Measurements from ENCODE around the gene CTDSP1.

Gene CTDSP1

GRCh38 chr2:218427741-218428140 lies 28.1 kb downstream of the CTDSP1 start:
- no peak for DNase-seq (ENCODE audit: low read depth)

GRCh38 chr2:218428846-218429558 lies 29.3 kb downstream of the CTDSP1 start:
- no peak for DNase-seq (ENCODE audit: low read depth)

- no peak for DNase-seq (ENCODE audit: low read depth)
These were observed 30.4 kb downstream of the CTDSP1 start for GRCh38 chr2:218429911-218430692.

GRCh38 chr2:218430721-218431120 lies 31.1 kb downstream of the CTDSP1 start:
- no peak for DNase-seq (ENCODE audit: low read depth)

- DNase-seq (ENCODE audit: low read depth): no peak
These were observed 32.2 kb downstream of the CTDSP1 start for GRCh38 chr2:218431878-218432277.

GRCh38 chr2:218432676-218433365 lies 33.2 kb downstream of the CTDSP1 start:
- DNase-seq (ENCODE audit: low read depth): no peak

GRCh38 chr2:218434456-218434855 lies 34.8 kb downstream of the CTDSP1 start:
- DNase-seq (ENCODE audit: low read depth): no peak

GRCh38 chr2:218435003-218435982 lies 35.6 kb downstream of the CTDSP1 start:
- DNase-seq (ENCODE audit: low read depth): no peak

- DNase-seq (ENCODE audit: low read depth): no peak
These were observed 37.3 kb downstream of the CTDSP1 start for GRCh38 chr2:218436992-218437391.

- DNase-seq (ENCODE audit: low read depth): no peak
These were observed 38.3 kb downstream of the CTDSP1 start for GRCh38 chr2:218437969-218438368.

- no peak for DNase-seq (ENCODE audit: low read depth)
These were observed 38.9 kb downstream of the CTDSP1 start for GRCh38 chr2:218438596-218438995.

GRCh38 chr2:218444692-218445357 lies 45.2 kb downstream of the CTDSP1 start:
- DNase-seq (ENCODE audit: low read depth): no peak

GRCh38 chr2:218445602-218446001 lies 45.9 kb downstream of the CTDSP1 start:
- DNase-seq (ENCODE audit: low read depth): no peak

- DNase-seq (ENCODE audit: low read depth): no peak
These were observed 46.9 kb downstream of the CTDSP1 start for GRCh38 chr2:218446547-218446946.

- DNase-seq (ENCODE audit: low read depth): no peak
These were observed 47.4 kb downstream of the CTDSP1 start for GRCh38 chr2:218447072-218447471.

- DNase-seq (ENCODE audit: low read depth): no peak
These were observed 49.3 kb downstream of the CTDSP1 start for GRCh38 chr2:218448934-218449333.

GRCh38 chr2:218452079-218452478 lies 52.4 kb downstream of the CTDSP1 start:
- no peak for DNase-seq (ENCODE audit: low read depth)

Data from activated T-helper 9 cell treated with anti-CD3 and anti-CD28 coated beads, Interleukin-2, amount 50 U/mL, for 16 hours (primary cell).